ENCODE data around the gene GART.

GART gene

GRCh38 chr21:33455686-33456446, 86.1 kb downstream of the GART start:
- Histone ChIP-seq H3K4me1 (ENCODE audit: insufficient read depth, low read length, severe bottlenecking) (no peaks in the 10 kb centered on the region), H3K9ac (ENCODE audit: low read length) (no peak overlapping the region), H3F3A (ENCODE audit: insufficient read depth, low read length) (no peaks in the 10 kb centered on the region), H3K79me2 (ENCODE audit: insufficient read depth, low read length) (no peaks in the 10 kb centered on the region), H3K27me3 (ENCODE audit: insufficient read depth, low read length) (no peaks in the 10 kb centered on the region), H3K27ac (ENCODE audit: low read depth, low read length, poor library complexity, severe bottlenecking) (no peak overlapping the region), H3K36me3 (ENCODE audit: insufficient read depth, low read length) (peaks cover 58% of the 10 kb centered on the region), H2AFZ (ENCODE audit: low read length) (no peak overlapping the region), H3K4me3 (ENCODE audit: low read depth, low read length, poor library complexity, severe bottlenecking) (no peak overlapping the region), H4K20me1 (ENCODE audit: insufficient read depth, low read length) (no peaks in the 10 kb centered on the region), H3K9me3 (ENCODE audit: low read length) (no peaks in the 10 kb centered on the region), H3K4me2 (ENCODE audit: low read length) (no peak overlapping the region), H3K9me2 (ENCODE audit: low read depth, low read length) (no peaks in the 10 kb centered on the region)
- no peak for TF ChIP-seq CTCF (IDR thresholded peaks at IDR 0.05; ENCODE audit: low read length)
- TF ChIP-seq EZH2 (IDR thresholded peaks at IDR 0.05; ENCODE audit: borderline replicate concordance, low read length): no peak
